K562 (cell line): ENCODE results near the gene TMEM184B. TPM values are rescaled to one million over a fixed set of nuclear protein-coding genes. Genes with fewer than 3 reads are reported as not detected.

Experiments used
- ARID1B ChIP-seq: fragments of 450-650 bp; IDR thresholded peaks from 2 replicates; pipeline ENCODE4 v1.6.1; 2016; ENCODE audit warnings: antibody characterized with exemption, mild to moderate bottlenecking, inconsistent platforms
- ELK3 ChIP-seq: fragments of 450-650 bp; formaldehyde crosslinking; IDR thresholded peaks from 2 replicates; pipeline ENCODE4 v1.4.0; 2020; ENCODE audit warnings: mild to moderate bottlenecking
- EZH2 ChIP-seq: IDR thresholded peaks from 2 replicates; pipeline ENCODE4 v1.6.1; 2012; ENCODE audit warnings: low read depth, mild to moderate bottlenecking, inconsistent platforms, low read length, borderline replicate concordance
- HCFC1 ChIP-seq: IDR thresholded peaks from 2 replicates; pipeline ENCODE4 v1.6.1; 2012; ENCODE audit warnings: low read depth, low read length, improper control_type of control experiment
- KDM1A ChIP-seq, 2 experiments: fragments of 450-650 bp; IDR thresholded peaks; 2 replicates each; pipeline ENCODE4 v1.6.1; 2016; ENCODE audit warnings: mild to moderate bottlenecking in 2 of 2
- LCOR ChIP-seq: sonication (generic); formaldehyde crosslinking; IDR thresholded peaks from 2 replicates; pipeline ENCODE4 v1.8.0; 2022; ENCODE audit warnings: mild to moderate bottlenecking, missing genetic modification reagents
- MCM7 ChIP-seq, 2 experiments: fragments of 450-650 bp; IDR thresholded peaks; 2 replicates each; pipeline ENCODE4 v1.6.1; 2016 to 2018
- RBFOX2 ChIP-seq: fragments of 200-400 bp; formaldehyde crosslinking; IDR thresholded peaks from 2 replicates; pipeline ENCODE4 v1.6.1; 2017; ENCODE audit warnings: low read depth, mild to moderate bottlenecking, low read length, moderate library complexity
- TSC22D4 ChIP-seq: fragments of 450-650 bp; IDR thresholded peaks from 2 replicates; pipeline ENCODE4 v1.6.1; 2016; ENCODE audit warnings: missing genetic modification characterization, missing biosample characterization, control low read depth
- XRCC5 ChIP-seq: fragments of 200-400 bp; formaldehyde crosslinking; IDR thresholded peaks from 2 replicates; pipeline ENCODE4 v1.6.1; 2017; ENCODE audit warnings: low read depth, mild to moderate bottlenecking, low read length
- ZNF174 ChIP-seq: fragments of 250-450 bp; sonication (Bioruptor Pico); IDR thresholded peaks from 2 replicates; pipeline ENCODE4 v1.4.0; 2020; ENCODE audit warnings: mild to moderate bottlenecking
- ZNF253 ChIP-seq: fragments of 250-450 bp; sonication (Bioruptor Pico); conservative IDR thresholded peaks from 2 replicates; pipeline ENCODE4 v1.6.1; 2021; ENCODE audit warnings: mild to moderate bottlenecking
- ZSCAN29 ChIP-seq: fragments of 450-650 bp; IDR thresholded peaks from 2 replicates; pipeline ENCODE4 v1.6.1; 2017
- polyA plus RNA-seq, 8 experiments: library from polyadenylated mRNA; depleted of rRNA in 4 of 8; stranded (reverse) in 5 of 8; unstranded in 3 of 8; fragments of >200 nt; fragmentation: Nextera tagmentation in 2 of 8; fragmentation: Illumina TruSeq in 1 of 8; extraction: Ambion mirVana in 2 of 8; extraction: Trizol in 1 of 8; gene quantifications; 2 replicates each; pipeline versions ENCODE4 v1.2.1 to v1.2.3, GENCODE V29; 2011 to 2014; ENCODE audit warnings: inconsistent platforms in 1 of 8, missing spikeins in 1 of 8
- total RNA-seq, 7 experiments: library from RNA; depleted of rRNA in 6 of 7; stranded (reverse); fragments of >200 nt in 6 of 7; fragmentation: Illumina TruSeq in 2 of 7; extraction: Trizol in 2 of 7; gene quantifications; 2 replicates each; pipeline versions ENCODE4 v1.2.1 to v1.2.3, GENCODE V29; 2011 to 2021; ENCODE audit warnings: low replicate concordance in 1 of 7
- TF ChIP-seq, protein P1 (sequence below), 2 experiments: IDR thresholded peaks; 2 replicates each; pipeline ENCODE4 v1.6.1; 2011; ENCODE audit warnings: borderline replicate concordance in 1 of 2, control low read depth in 1 of 2, low read depth in 1 of 2, low read length in 1 of 2, mild to moderate bottlenecking in 1 of 2, mixed read lengths in 1 of 2, moderate library complexity in 1 of 2; ENCODE audit not compliant: insufficient read depth in 1 of 2, insufficient read length in 1 of 2, poor library complexity in 1 of 2, severe bottlenecking in 1 of 2; ENCODE audit errors: extremely low read depth in 1 of 2
- TF ChIP-seq, protein P2 (sequence below): sonication (generic); formaldehyde crosslinking; IDR thresholded peaks from 2 replicates; pipeline ENCODE4 v1.8.1; 2023; ENCODE audit warnings: mild to moderate bottlenecking, missing genetic modification reagents

Gene TMEM184B
- total and polyA plus RNA-seq, 9 of the 15 experiments (the other 6 are each of a cell fraction or from before 2014, with no cell fraction given) = 0.31 to 25.1 (median 6.2) TPM

DNA sequence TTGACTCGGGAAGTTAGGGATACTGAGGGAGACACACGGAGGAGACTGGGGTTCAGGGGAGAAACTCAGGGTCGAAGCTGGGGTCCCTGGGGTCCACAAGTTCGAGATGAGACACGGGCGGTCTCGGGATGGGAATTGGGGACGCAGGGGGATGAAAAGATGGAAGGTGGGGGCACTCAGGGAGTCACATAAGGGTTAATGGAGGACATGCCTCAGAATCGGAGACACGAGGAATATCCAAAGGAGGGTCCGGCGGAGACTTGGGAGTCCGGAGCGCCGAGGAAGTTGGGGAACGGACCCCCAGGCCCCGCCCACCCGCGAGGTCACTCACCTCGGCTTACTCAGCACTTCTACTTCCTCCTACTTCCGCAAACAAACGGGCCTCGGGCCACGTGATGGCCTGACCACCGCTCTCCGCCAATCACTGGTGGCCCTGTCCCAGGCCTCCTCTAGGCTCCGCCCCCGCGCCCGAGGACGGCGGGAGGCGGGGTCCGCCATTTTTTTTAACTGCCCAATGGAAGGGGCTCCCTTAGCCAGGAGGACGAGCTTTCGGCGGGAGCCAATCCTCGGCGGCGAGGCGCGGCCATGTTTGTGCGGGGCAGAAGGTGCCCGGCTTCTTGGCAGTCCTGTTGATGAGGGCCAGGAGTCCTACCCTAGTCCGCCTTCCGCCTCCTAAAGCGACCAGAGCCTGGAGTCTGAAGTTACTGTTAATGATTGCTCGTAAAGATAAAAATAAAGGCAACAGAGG is 91.2 kb downstream of the TMEM184B start, which contains the start of gene PLA2G6 (continued):
- TF ChIP-seq, protein P1, sequence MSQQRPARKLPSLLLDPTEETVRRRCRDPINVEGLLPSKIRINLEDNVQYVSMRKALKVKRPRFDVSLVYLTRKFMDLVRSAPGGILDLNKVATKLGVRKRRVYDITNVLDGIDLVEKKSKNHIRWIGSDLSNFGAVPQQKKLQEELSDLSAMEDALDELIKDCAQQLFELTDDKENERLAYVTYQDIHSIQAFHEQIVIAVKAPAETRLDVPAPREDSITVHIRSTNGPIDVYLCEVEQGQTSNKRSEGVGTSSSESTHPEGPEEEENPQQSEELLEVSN (IDR thresholded peaks at IDR 0.05; ENCODE audit: borderline replicate concordance in 1 of 2, extremely low read depth in 1 of 2, insufficient read depth in 1 of 2, insufficient read length in 1 of 2, low read depth in 1 of 2, low read length in 1 of 2, poor library complexity in 1 of 2, severe bottlenecking in 1 of 2) = peak in 1 of 2 experiments; percentile 6
- TF ChIP-seq HCFC1 (peak; percentile 76), RBFOX2 (peak; percentile 71), ZSCAN29 (no peak), ZNF174 (CRISPR knock-in tag) (no peak), KDM1A (IDR thresholded peaks at IDR 0.05) (no peak), ARID1B (no peak; the same call in none of the 2 replicates), EZH2 (no peak), TSC22D4 (no peak), ZNF253 (no peak), XRCC5 (no peak), ELK3 (no peak), LCOR (CRISPR knock-in tag) (no peak), MCM7 (IDR thresholded peaks at IDR 0.05) (no peak)
- TF ChIP-seq, protein P2, sequence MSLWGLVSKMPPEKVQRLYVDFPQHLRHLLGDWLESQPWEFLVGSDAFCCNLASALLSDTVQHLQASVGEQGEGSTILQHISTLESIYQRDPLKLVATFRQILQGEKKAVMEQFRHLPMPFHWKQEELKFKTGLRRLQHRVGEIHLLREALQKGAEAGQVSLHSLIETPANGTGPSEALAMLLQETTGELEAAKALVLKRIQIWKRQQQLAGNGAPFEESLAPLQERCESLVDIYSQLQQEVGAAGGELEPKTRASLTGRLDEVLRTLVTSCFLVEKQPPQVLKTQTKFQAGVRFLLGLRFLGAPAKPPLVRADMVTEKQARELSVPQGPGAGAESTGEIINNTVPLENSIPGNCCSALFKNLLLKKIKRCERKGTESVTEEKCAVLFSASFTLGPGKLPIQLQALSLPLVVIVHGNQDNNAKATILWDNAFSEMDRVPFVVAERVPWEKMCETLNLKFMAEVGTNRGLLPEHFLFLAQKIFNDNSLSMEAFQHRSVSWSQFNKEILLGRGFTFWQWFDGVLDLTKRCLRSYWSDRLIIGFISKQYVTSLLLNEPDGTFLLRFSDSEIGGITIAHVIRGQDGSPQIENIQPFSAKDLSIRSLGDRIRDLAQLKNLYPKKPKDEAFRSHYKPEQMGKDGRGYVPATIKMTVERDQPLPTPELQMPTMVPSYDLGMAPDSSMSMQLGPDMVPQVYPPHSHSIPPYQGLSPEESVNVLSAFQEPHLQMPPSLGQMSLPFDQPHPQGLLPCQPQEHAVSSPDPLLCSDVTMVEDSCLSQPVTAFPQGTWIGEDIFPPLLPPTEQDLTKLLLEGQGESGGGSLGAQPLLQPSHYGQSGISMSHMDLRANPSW = no peak
